ENCODE measurements around the gene CDH12. TPM values are rescaled to one million over a fixed set of nuclear protein-coding genes. Genes with fewer than 3 reads are reported as not detected.
"Not testable (repeated sequence)": the region's sequence is repeated elsewhere in the genome, so short reads cannot be mapped to it uniquely, and the experiment has no call there.

Gene CDH12
- total RNA-seq, 1 experiment from 2014 or later = 0.24 TPM

DNA sequence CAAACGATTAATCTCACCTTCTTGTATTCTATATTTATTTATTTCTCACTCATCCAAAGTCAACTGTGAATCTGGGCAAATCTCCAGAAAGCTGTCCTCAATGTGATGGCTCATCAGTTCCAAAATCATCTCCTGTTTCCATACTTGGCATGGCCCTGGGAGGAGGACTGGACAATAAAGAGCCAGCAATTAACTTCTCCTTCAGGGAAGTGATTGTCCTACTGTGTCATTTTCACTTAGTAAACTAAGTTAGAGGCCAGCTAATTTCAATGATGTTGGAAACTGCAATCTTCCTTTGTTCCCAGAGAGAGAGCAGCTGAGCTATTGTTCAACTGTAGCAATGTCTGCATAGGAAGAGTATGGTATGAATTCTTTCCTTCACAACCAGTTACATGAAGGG lies 17.5 kb downstream of the CDH12 start:
- Histone ChIP-seq H3K4me3 (no peak overlapping the region), H3K36me3 (no peaks in the 10 kb centered on the region), H3K27ac (no peak overlapping the region), H3K9me3 (replicated peaks) (no peaks in the 10 kb centered on the region), H3K27me3 (no peaks in the 10 kb centered on the region), H3K4me1 (no peaks in the 10 kb centered on the region)
- DNase-seq = no peak

GRCh38 chr5:22793463-22793862 lies 59.7 kb downstream of the CDH12 start:
- H3K4me3 ChIP-seq = no peak overlapping the region
- H3K9me3 ChIP-seq (replicated peaks) = no peaks in the 10 kb centered on the region
- no peak for DNase-seq
- no peaks in the 10 kb centered on the region for H3K27me3 ChIP-seq
- no peaks in the 10 kb centered on the region for H3K4me1 ChIP-seq
- no peaks in the 10 kb centered on the region for H3K36me3 ChIP-seq
- no peak overlapping the region for H3K27ac ChIP-seq

- Histone ChIP-seq H3K36me3 (no peaks in the 10 kb centered on the region), H3K27ac (no peak overlapping the region), H3K4me3 (no peak overlapping the region), H3K9me3 (replicated peaks) (no peaks in the 10 kb centered on the region), H3K27me3 (no peaks in the 10 kb centered on the region), H3K4me1 (no peaks in the 10 kb centered on the region)
- DNase-seq = no peak
These were observed 65.3 kb downstream of the CDH12 start for GRCh38 chr5:22787807-22788206.

DNA sequence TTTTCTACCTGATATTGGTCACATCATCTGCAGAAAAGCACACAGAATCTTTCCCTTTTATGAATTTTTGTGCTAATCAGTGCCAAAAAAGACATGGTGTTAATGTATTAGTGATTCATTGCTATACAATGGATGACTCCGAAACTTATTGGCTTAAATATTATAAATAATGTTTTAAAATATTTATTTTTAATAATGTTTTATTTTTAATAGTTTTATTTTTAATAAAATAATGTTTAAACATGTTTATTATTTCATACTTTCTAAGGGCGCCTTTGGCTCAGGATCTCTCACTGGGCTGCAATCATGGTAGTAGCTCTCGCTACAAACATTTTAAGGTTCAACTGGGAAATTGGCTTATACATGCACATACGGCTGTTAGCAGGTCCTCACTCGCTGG lies 65.7 kb downstream of the CDH12 start:
- no peaks in the 10 kb centered on the region for H3K27me3 ChIP-seq
- H3K4me3 ChIP-seq = no peak overlapping the region
- H3K9me3 ChIP-seq (replicated peaks) = no peaks in the 10 kb centered on the region
- no peaks in the 10 kb centered on the region for H3K4me1 ChIP-seq
- H3K36me3 ChIP-seq = no peaks in the 10 kb centered on the region
- H3K27ac ChIP-seq = no peak overlapping the region
- no peak for DNase-seq

DNA sequence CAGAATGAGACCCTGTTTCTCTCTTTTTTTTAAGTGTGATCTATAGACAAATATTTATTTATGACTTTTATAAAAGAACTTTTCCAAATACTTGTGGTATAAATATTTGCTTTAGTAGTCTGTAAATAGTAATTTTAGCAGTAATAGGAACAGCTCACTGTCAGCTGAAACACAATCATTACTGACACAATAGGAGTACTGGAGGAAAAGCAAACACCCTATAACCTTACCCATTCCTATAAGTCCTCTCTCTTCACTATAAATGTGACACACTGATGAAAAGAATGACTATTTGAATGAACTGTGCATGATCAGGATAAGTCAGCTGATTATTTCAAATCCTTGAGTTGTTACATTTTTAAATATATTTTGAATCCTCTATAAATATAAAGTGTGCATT lies 72.4 kb downstream of the CDH12 start:
- Histone ChIP-seq H3K4me3 (no peak overlapping the region), H3K9me3 (replicated peaks) (no peaks in the 10 kb centered on the region), H3K27me3 (no peaks in the 10 kb centered on the region), H3K4me1 (no peaks in the 10 kb centered on the region), H3K36me3 (no peaks in the 10 kb centered on the region), H3K27ac (no peak overlapping the region)
- DNase-seq = no peak

DNA sequence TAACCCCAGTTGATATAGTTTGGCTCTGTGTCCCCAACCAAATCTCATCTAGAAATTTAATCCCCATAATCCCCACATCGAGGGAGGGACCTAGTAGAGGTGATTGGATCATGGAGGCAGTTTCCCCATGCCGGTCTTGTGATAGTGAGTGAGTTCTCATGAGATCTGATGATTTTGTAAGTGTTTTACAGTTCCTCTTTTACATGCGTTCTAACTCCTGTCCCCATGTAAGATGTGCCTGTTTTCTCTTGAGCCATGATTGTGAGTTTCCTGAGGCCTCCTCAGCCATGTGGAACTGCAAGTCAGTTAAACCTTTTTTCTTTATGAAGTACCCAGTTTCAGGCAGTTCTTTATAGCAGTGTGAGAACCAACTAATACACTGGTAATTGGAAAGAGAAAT lies 73.6 kb downstream of the CDH12 start:
- Histone ChIP-seq H3K36me3 (no peaks in the 10 kb centered on the region), H3K4me1 (no peaks in the 10 kb centered on the region), H3K9me3 (replicated peaks) (no peaks in the 10 kb centered on the region), H3K27me3 (no peaks in the 10 kb centered on the region), H3K27ac (no peak overlapping the region), H3K4me3 (no peak overlapping the region)
- DNase-seq = no peak

DNA sequence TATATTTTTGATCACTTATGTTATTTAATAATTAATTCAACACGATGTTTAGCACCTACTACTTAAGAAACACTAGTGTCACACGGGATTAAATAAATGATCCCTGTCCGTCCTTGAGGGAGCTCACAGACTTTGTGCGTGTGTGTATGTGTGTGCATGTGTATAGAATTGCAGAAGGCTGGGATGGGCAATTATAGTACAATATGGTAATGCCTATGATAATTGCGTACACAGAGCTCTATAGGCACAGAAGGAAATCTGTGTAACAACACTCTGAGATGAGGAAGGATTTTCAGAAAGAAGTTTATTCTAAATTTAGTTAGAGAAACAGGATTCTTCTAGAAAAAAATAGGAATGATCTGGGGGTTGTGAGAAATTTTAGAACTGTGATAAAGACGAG lies 76.9 kb downstream of the CDH12 start:
- no peaks in the 10 kb centered on the region for H3K27me3 ChIP-seq
- H3K4me3 ChIP-seq = no peak overlapping the region
- no peaks in the 10 kb centered on the region for H3K4me1 ChIP-seq
- no peaks in the 10 kb centered on the region for H3K9me3 ChIP-seq (replicated peaks)
- H3K27ac ChIP-seq = no peak overlapping the region
- no peaks in the 10 kb centered on the region for H3K36me3 ChIP-seq
- no peak for DNase-seq

DNA sequence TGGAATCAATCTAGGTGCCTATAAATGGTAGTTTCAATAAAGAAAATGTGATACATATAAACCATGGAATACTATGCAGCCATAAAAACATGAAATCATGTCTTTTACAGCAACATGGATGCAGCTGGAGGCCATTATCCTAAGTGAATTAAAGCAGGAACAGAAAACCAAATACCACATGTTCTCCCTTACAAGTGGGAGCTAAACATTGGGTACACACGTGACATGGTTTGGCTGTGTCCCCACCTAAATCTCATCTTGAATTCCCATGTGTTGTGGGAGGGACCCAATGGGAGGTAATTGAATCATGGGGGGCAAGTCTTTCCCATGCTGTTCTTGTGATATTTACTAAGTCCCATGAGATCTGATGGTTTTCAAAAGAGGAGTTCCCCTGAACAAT lies 78.9 kb downstream of the CDH12 start:
- H3K9me3 ChIP-seq (replicated peaks); H3K4me1 ChIP-seq; H3K27ac ChIP-seq; DNase-seq; H3K36me3 ChIP-seq; H3K27me3 ChIP-seq; H3K4me3 ChIP-seq: not testable (repeated sequence)

- DNase-seq = no peak
- H3K4me3 ChIP-seq = no peak overlapping the region
- H3K36me3 ChIP-seq = no peaks in the 10 kb centered on the region
- H3K27me3 ChIP-seq = no peaks in the 10 kb centered on the region
- H3K27ac ChIP-seq = no peak overlapping the region
- H3K4me1 ChIP-seq = no peaks in the 10 kb centered on the region
- H3K9me3 ChIP-seq (replicated peaks) = no peaks in the 10 kb centered on the region
These were observed 88.4 kb downstream of the CDH12 start for GRCh38 chr5:22764736-22765135.

- no peaks in the 10 kb centered on the region for H3K4me1 ChIP-seq
- no peak for DNase-seq
- H3K4me3 ChIP-seq = no peak overlapping the region
- H3K9me3 ChIP-seq (replicated peaks) = no peaks in the 10 kb centered on the region
- H3K36me3 ChIP-seq = no peaks in the 10 kb centered on the region
- no peaks in the 10 kb centered on the region for H3K27me3 ChIP-seq
- no peak overlapping the region for H3K27ac ChIP-seq
These were observed 95.4 kb downstream of the CDH12 start for GRCh38 chr5:22757776-22758175.

DNA sequence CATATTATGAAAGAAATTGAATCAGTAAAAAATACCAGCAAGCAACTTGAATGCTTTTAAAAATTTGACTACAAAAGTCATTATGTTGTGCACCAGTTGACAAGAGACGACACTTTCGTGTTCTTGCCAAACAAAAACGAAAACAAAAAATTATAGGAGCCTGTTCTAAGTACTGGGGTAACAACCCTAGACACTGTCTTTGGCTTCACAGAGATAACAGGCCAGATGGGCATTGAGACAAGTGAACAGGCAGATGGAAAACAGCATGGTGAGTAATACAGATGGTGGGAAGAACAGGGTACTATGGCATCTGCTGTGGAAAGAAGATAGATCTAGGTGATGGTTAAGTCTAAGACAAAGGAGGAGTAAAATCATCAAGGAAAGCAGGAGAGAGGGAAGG lies 99.0 kb downstream of the CDH12 start:
- H3K27me3 ChIP-seq = no peaks in the 10 kb centered on the region
- DNase-seq = no peak
- no peaks in the 10 kb centered on the region for H3K4me1 ChIP-seq
- no peaks in the 10 kb centered on the region for H3K9me3 ChIP-seq (replicated peaks)
- H3K4me3 ChIP-seq = no peak overlapping the region
- H3K36me3 ChIP-seq = no peaks in the 10 kb centered on the region
- H3K27ac ChIP-seq = no peak overlapping the region

- Histone ChIP-seq H3K27me3 (no peaks in the 10 kb centered on the region), H3K4me3 (no peak overlapping the region), H3K9me3 (replicated peaks) (no peaks in the 10 kb centered on the region), H3K27ac (no peak overlapping the region), H3K36me3 (no peaks in the 10 kb centered on the region), H3K4me1 (no peaks in the 10 kb centered on the region)
- DNase-seq = no peak
These were observed 101.6 kb downstream of the CDH12 start for GRCh38 chr5:22751536-22751935.

- DNase-seq = no peak
- Histone ChIP-seq H3K36me3 (no peaks in the 10 kb centered on the region), H3K4me3 (no peak overlapping the region), H3K9me3 (replicated peaks) (no peaks in the 10 kb centered on the region), H3K27me3 (no peaks in the 10 kb centered on the region), H3K27ac (no peak overlapping the region), H3K4me1 (no peaks in the 10 kb centered on the region)
These were observed 116.6 kb downstream of the CDH12 start for GRCh38 chr5:22736443-22737003.

GRCh38 chr5:22734907-22735306 lies 118.2 kb downstream of the CDH12 start:
- Histone ChIP-seq H3K4me1 (no peaks in the 10 kb centered on the region), H3K9me3 (replicated peaks) (no peaks in the 10 kb centered on the region), H3K36me3 (no peaks in the 10 kb centered on the region), H3K27me3 (no peaks in the 10 kb centered on the region), H3K4me3 (no peak overlapping the region), H3K27ac (no peak overlapping the region)
- no peak for DNase-seq

DNA sequence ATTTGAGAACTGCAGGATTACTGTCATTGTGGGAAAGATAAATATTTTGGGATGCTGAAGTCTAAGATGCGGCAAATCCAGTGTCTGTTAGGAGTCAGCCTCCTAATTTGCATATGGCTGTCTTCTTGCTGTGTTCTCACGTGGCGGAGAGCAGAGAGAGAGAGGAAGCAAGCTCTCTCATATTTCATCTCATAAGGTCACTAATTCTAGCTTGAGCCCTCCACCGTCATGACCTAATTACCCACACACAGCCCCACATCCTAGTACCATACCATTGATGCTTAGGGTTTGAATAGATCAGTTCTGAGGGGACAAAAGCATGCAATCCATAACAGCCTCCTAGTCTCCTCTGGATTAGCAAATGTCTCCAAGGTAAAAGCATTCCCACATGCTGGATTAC lies 124.5 kb downstream of the CDH12 start:
- H3K36me3 ChIP-seq = no peaks in the 10 kb centered on the region
- H3K9me3 ChIP-seq (replicated peaks) = no peaks in the 10 kb centered on the region
- no peak overlapping the region for H3K4me3 ChIP-seq
- no peak overlapping the region for H3K27ac ChIP-seq
- no peaks in the 10 kb centered on the region for H3K4me1 ChIP-seq
- no peaks in the 10 kb centered on the region for H3K27me3 ChIP-seq
- DNase-seq = no peak

- DNase-seq = no peak
- no peaks in the 10 kb centered on the region for H3K4me1 ChIP-seq
- no peaks in the 10 kb centered on the region for H3K27me3 ChIP-seq
- H3K4me3 ChIP-seq = no peak overlapping the region
- H3K9me3 ChIP-seq (replicated peaks) = no peaks in the 10 kb centered on the region
- H3K36me3 ChIP-seq = no peaks in the 10 kb centered on the region
- no peak overlapping the region for H3K27ac ChIP-seq
These were observed 130.7 kb downstream of the CDH12 start for GRCh38 chr5:22722491-22722890.

DNA sequence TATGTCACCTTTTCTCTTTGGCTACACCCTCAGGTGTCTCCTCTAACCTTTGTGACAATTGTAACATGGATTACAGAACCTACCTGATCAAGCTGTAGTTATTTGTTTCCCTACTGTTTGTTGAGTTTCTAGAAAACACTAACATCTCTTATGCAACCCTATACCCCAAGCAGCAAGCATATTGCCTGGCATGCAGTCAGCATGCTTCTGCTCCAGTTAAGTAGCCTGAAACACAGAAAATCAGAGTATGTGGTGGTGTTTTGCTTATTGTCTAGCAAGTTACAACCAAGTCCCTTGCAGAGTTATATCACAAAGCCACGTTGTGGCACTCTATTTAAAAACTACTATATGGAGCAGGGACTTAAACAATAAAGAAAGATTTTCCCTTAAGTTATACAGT lies 131.1 kb downstream of the CDH12 start:
- Histone ChIP-seq H3K27me3 (no peaks in the 10 kb centered on the region), H3K4me3 (no peak overlapping the region), H3K27ac (no peak overlapping the region), H3K4me1 (no peaks in the 10 kb centered on the region), H3K36me3 (no peaks in the 10 kb centered on the region), H3K9me3 (replicated peaks) (no peaks in the 10 kb centered on the region)
- DNase-seq = no peak
